Mesothelial cell of epicardium (in vitro differentiated cells): Measurements from ENCODE around the gene SERPINB10. TPM values are rescaled to one million over a fixed set of nuclear protein-coding genes. Genes with fewer than 3 reads are reported as not detected.

ENCODE experiments used
- DNase-seq, 2 experiments: peaks; one replicate each; pipeline ENCODE4 v3.0.0; 2021; ENCODE audit warnings: low spot score in 2 of 2; ENCODE audit not compliant: unreplicated experiment in 2 of 2
- H3K27ac Mint-ChIP-seq: 2 replicates; pipeline ENCODE4 v1.8.0; 2021; ENCODE audit warnings: mixed read lengths
- H3K27me3 Mint-ChIP-seq: 2 replicates; pipeline ENCODE4 v1.8.0; 2021; ENCODE audit warnings: low read depth, mixed read lengths
- H3K36me3 Mint-ChIP-seq: 2 replicates; pipeline ENCODE4 v1.8.0; 2021; ENCODE audit warnings: mixed read lengths
- H3K4me1 Mint-ChIP-seq: 2 replicates; pipeline ENCODE4 v1.8.0; 2021; ENCODE audit warnings: mixed read lengths
- H3K4me3 Mint-ChIP-seq: 2 replicates; pipeline ENCODE4 v1.8.0; 2021; ENCODE audit warnings: mild to moderate bottlenecking, moderate library complexity, mixed read lengths
- H3K9me3 Mint-ChIP-seq: 2 replicates; pipeline ENCODE4 v1.8.0; 2021; ENCODE audit warnings: mixed read lengths
- CTCF ChIP-seq: fragments of 200-600 bp; sonication (generic); IDR thresholded peaks from one replicate; pipeline ENCODE4 v1.5.0; 2021; ENCODE audit warnings: antibody characterized with exemption; ENCODE audit not compliant: unreplicated experiment
- total RNA-seq: library from RNA; stranded (reverse); gene quantifications from 3 replicates; pipeline ENCODE4 v1.2.1, GENCODE V29; 2021

The SERPINB10 gene
- total RNA-seq, 1 donor from 2014 or later: not detected

- peaks cover 4% of the 10 kb centered on the region for H3K4me1 Mint-ChIP-seq
- H3K27me3 Mint-ChIP-seq: peaks cover 6% of the 10 kb centered on the region
- H3K36me3 Mint-ChIP-seq: no peaks in the 10 kb centered on the region
- no peak for TF ChIP-seq CTCF
- H3K4me3 Mint-ChIP-seq: no peak within 1 kb of the TSS
- no peaks in the 10 kb centered on the region for H3K9me3 Mint-ChIP-seq
- no peak for DNase-seq
- H3K27ac Mint-ChIP-seq: no peak within 1 kb of the TSS
Measured at GRCh38 chr18:63887424-63887823, 20.3 kb upstream of the SERPINB10 start, which contains the start of gene SERPINB2. SERPINB2 (plus strand) TSS chr18:63887705; CDS start chr18:63891445, 3,740 bp downstream.

- TF ChIP-seq CTCF: no peak
- DNase-seq: no peak
- Mint-ChIP-seq H3K36me3 (no peaks in the 10 kb centered on the region), H3K4me3 (no peak overlapping the region), H3K4me1 (peaks cover 4% of the 10 kb centered on the region), H3K27me3 (peaks cover 6% of the 10 kb centered on the region), H3K9me3 (no peaks in the 10 kb centered on the region), H3K27ac (no peak overlapping the region)
Measured at GRCh38 chr18:63888470-63889190, 19.1 kb upstream of the SERPINB10 start.

- Mint-ChIP-seq H3K27me3 (peaks cover 4% of the 10 kb centered on the region), H3K9me3 (no peaks in the 10 kb centered on the region), H3K4me3 (no peak overlapping the region), H3K4me1 (peaks cover 4% of the 10 kb centered on the region), H3K36me3 (no peaks in the 10 kb centered on the region), H3K27ac (no peak overlapping the region)
- no peak for TF ChIP-seq CTCF
- no peak for DNase-seq
Measured at GRCh38 chr18:63889626-63890025, 18.1 kb upstream of the SERPINB10 start.

GRCh38 chr18:63890237-63890949 is 17.4 kb upstream of the SERPINB10 start:
- Mint-ChIP-seq H3K27me3 (peaks cover 4% of the 10 kb centered on the region), H3K4me1 (peaks cover 4% of the 10 kb centered on the region), H3K9me3 (no peaks in the 10 kb centered on the region), H3K36me3 (no peaks in the 10 kb centered on the region), H3K4me3 (no peak overlapping the region), H3K27ac (no peak overlapping the region)
- DNase-seq: no peak
- no peak for TF ChIP-seq CTCF

- TF ChIP-seq CTCF: no peak
- H3K36me3 Mint-ChIP-seq: no peaks in the 10 kb centered on the region
- H3K4me1 Mint-ChIP-seq: peaks cover 4% of the 10 kb centered on the region
- no peaks in the 10 kb centered on the region for H3K9me3 Mint-ChIP-seq
- DNase-seq: no peak
- no peak overlapping the region for H3K27ac Mint-ChIP-seq
- H3K27me3 Mint-ChIP-seq: peaks cover 3% of the 10 kb centered on the region
- no peak overlapping the region for H3K4me3 Mint-ChIP-seq
Measured at GRCh38 chr18:63890950-63891304, 16.8 kb upstream of the SERPINB10 start.
